Astrocyte of the cerebellum (primary cell): ENCODE data around the gene CSTF3.
"Not testable (repeated sequence)": the region's sequence is repeated elsewhere in the genome, so short reads cannot be mapped to it uniquely, and the experiment has no call there.

Source experiments
- DNase-seq: peaks from one replicate; pipeline ENCODE4 v3.0.0-alpha.2; 2011; ENCODE audit warnings: low read depth
- H3K4me3 ChIP-seq: 2 replicates; pipeline ENCODE4 v1.5.1; 2011; ENCODE audit warnings: mild to moderate bottlenecking, low read depth, low read length, moderate library complexity
- CTCF ChIP-seq: IDR thresholded peaks from 2 replicates; pipeline ENCODE4 v1.5.1; 2012; ENCODE audit warnings: low read length, low read depth, moderate library complexity, mild to moderate bottlenecking; ENCODE audit errors: missing control alignments
- in situ Hi-C: cut with HindIII; loops from 2 replicates; pipeline ENCODE4 v1.10.0; 2017; ENCODE audit warnings: low sequenced_read_pairs

Gene CSTF3

GRCh38 chr11:33060271-33060670 lies 101.0 kb downstream of the CSTF3 start:
- no peak for TF ChIP-seq CTCF
- in situ Hi-C loops, result loop anchor here (5.0 to 10.0 kb wide), 2 partner anchors 83 to 625 kb away; partner anchors contain the start of gene WT1
- DNase-seq, result no peak
- no peak overlapping the region for H3K4me3 ChIP-seq

GRCh38 chr11:33059331-33060007 lies 101.8 kb downstream of the CSTF3 start:
- DNase-seq, result no peak
- in situ Hi-C loops, result loop anchor here (5.0 to 10.0 kb wide), 2 partner anchors 82 to 625 kb away; partner anchors contain the start of gene WT1
- H3K4me3 ChIP-seq, result no peak overlapping the region
- TF ChIP-seq CTCF, result no peak

GRCh38 chr11:33057284-33057683 lies 104.0 kb downstream of the CSTF3 start:
- no peak for DNase-seq
- in situ Hi-C loops, result no loop called here
- no peak for TF ChIP-seq CTCF
- H3K4me3 ChIP-seq, result no peak overlapping the region

- no peak overlapping the region for H3K4me3 ChIP-seq
- TF ChIP-seq CTCF, result no peak
- DNase-seq, result no peak
- in situ Hi-C loops, result no loop called here
Measured at GRCh38 chr11:33055375-33055774, 105.9 kb downstream of the CSTF3 start.

GRCh38 chr11:33052231-33052630 lies 109.0 kb downstream of the CSTF3 start:
- no peak for DNase-seq
- no peak overlapping the region for H3K4me3 ChIP-seq
- TF ChIP-seq CTCF, result no peak
- in situ Hi-C loops, result no loop called here

GRCh38 chr11:33049565-33050408 lies 111.5 kb downstream of the CSTF3 start:
- H3K4me3 ChIP-seq, DNase-seq, in situ Hi-C loops: not testable (repeated sequence)

- in situ Hi-C loops, DNase-seq, H3K4me3 ChIP-seq: not testable (repeated sequence)
Measured at GRCh38 chr11:33048701-33049100, 112.6 kb downstream of the CSTF3 start.
